Measurements from ENCODE around the gene PACRGL. TPM values are rescaled to one million over a fixed set of nuclear protein-coding genes. Genes with fewer than 3 reads are reported as not detected.

Gene PACRGL
- total RNA-seq, 2 donors from 2014 or later, result 31.7 to 35.0 TPM

DNA sequence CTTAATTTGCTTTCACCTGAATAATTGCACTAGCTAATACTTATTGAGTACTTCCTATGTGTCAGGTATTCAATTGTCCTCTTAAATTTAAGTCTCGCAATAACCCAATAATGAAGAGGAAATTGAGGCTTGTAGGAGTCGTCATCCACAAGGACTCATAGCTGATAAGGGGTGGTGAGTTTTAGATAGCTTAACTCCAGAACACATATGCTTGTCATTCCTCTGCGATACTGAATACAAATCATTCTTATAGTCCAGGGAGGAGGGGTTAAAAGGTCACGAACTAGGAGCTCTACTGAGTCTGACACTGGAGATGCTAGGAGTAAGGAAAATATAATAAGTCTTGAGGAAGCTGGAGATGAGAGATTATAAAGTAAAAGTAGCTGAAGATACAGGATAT is 1.4 kb upstream of the PACRGL start:
- peaks cover 3% of the 10 kb centered on the region for H3K4me1 ChIP-seq (replicated peaks)
- intact Hi-C loops (cut with DNase I), result no loop called here
- no peak for DNase-seq (ENCODE audit: low spot score)
- H3K4me3 ChIP-seq, result no peak overlapping the region
- H3K27me3 ChIP-seq (replicated peaks; ENCODE audit: insufficient read depth), result no peaks in the 10 kb centered on the region
- WGBS, result 79% methylated on average over 4 of the region's 4 CpGs
- no peaks in the 10 kb centered on the region for H3K9me3 ChIP-seq
- no peaks in the 10 kb centered on the region for H3K36me3 ChIP-seq
- no peak for TF ChIP-seq POLR2A (IDR thresholded peaks at IDR 0.05)
- no peak overlapping the region for H3K27ac ChIP-seq

- intact Hi-C loops (cut with DNase I), result no loop called here
- Histone ChIP-seq H3K27ac (no peak overlapping the region), H3K4me1 (replicated peaks) (no peaks in the 10 kb centered on the region), H3K27me3 (replicated peaks; ENCODE audit: insufficient read depth) (no peaks in the 10 kb centered on the region), H3K36me3 (no peaks in the 10 kb centered on the region), H3K4me3 (no peak overlapping the region), H3K9me3 (no peaks in the 10 kb centered on the region)
- no peak for DNase-seq (ENCODE audit: low spot score)
- 89% methylated on average over 2 of the region's 2 CpGs for WGBS
- TF ChIP-seq POLR2A (IDR thresholded peaks at IDR 0.05), result no peak
- TF ChIP-seq POLR2AphosphoS5 (IDR thresholded peaks at IDR 0.05), result no peak
- TF ChIP-seq, protein P1, sequence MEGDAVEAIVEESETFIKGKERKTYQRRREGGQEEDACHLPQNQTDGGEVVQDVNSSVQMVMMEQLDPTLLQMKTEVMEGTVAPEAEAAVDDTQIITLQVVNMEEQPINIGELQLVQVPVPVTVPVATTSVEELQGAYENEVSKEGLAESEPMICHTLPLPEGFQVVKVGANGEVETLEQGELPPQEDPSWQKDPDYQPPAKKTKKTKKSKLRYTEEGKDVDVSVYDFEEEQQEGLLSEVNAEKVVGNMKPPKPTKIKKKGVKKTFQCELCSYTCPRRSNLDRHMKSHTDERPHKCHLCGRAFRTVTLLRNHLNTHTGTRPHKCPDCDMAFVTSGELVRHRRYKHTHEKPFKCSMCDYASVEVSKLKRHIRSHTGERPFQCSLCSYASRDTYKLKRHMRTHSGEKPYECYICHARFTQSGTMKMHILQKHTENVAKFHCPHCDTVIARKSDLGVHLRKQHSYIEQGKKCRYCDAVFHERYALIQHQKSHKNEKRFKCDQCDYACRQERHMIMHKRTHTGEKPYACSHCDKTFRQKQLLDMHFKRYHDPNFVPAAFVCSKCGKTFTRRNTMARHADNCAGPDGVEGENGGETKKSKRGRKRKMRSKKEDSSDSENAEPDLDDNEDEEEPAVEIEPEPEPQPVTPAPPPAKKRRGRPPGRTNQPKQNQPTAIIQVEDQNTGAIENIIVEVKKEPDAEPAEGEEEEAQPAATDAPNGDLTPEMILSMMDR (IDR thresholded peaks at IDR 0.05), result no peak
Measured at GRCh38 chr4:20711335-20711734, 11.1 kb downstream of the PACRGL start.

DNA sequence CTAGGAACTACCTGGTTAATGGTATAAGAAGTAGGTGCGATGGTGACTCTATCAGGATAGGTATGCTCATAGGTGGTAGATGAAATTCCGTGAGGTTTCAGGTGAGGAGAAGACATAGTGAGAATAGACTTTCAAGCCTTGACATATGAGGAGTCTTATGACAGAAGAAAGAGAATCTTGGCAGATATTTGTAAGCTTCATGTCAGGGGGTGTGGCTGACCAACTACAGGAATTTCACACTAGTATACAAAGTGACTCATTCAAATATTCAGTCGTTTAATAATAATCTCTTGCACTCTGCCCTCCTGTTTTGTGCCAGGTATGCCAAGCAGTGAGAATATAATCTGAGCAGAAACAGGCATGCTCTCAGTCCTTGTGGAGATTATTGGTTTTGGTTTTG is 22.8 kb downstream of the PACRGL start:
- Histone ChIP-seq H3K9me3 (no peaks in the 10 kb centered on the region), H3K4me3 (no peak overlapping the region), H3K27ac (no peak overlapping the region), H3K4me1 (replicated peaks) (no peaks in the 10 kb centered on the region), H3K36me3 (peaks cover 0 to 19% of the 10 kb centered on the region in 2 donors), H3K27me3 (replicated peaks; ENCODE audit: insufficient read depth) (no peaks in the 10 kb centered on the region)
- DNase-seq (ENCODE audit: low spot score), result no peak
- intact Hi-C loops (cut with DNase I), result no loop called here
- TF ChIP-seq POLR2A (IDR thresholded peaks at IDR 0.05) (no peak), POLR2AphosphoS5 (IDR thresholded peaks at IDR 0.05) (no peak)
- TF ChIP-seq, protein P1 (IDR thresholded peaks at IDR 0.05), result no peak
- 64% methylated on average over 3 of the region's 3 CpGs for WGBS

GRCh38 chr4:20723463-20723862 is 23.2 kb downstream of the PACRGL start:
- DNase-seq (ENCODE audit: low spot score), result no peak
- H3K4me1 ChIP-seq (replicated peaks), result no peaks in the 10 kb centered on the region
- no peak overlapping the region for H3K27ac ChIP-seq
- H3K36me3 ChIP-seq, result peaks cover 0 to 19% of the 10 kb centered on the region in 2 donors
- 84% methylated on average over 3 of the region's 3 CpGs for WGBS
- H3K9me3 ChIP-seq, result no peaks in the 10 kb centered on the region
- no peaks in the 10 kb centered on the region for H3K27me3 ChIP-seq (replicated peaks; ENCODE audit: insufficient read depth)
- no peak overlapping the region for H3K4me3 ChIP-seq
- TF ChIP-seq, protein P1 (IDR thresholded peaks at IDR 0.05), result no peak
- TF ChIP-seq POLR2A (IDR thresholded peaks at IDR 0.05) (no peak), POLR2AphosphoS5 (IDR thresholded peaks at IDR 0.05) (no peak)
- intact Hi-C loops (cut with DNase I), result no loop called here

GRCh38 chr4:20724915-20725314 is 24.7 kb downstream of the PACRGL start:
- Histone ChIP-seq H3K27me3 (replicated peaks; ENCODE audit: insufficient read depth) (no peaks in the 10 kb centered on the region), H3K4me3 (no peak overlapping the region), H3K36me3 (peaks cover 0 to 19% of the 10 kb centered on the region in 2 donors), H3K4me1 (replicated peaks) (no peaks in the 10 kb centered on the region), H3K27ac (no peak overlapping the region), H3K9me3 (no peaks in the 10 kb centered on the region)
- TF ChIP-seq POLR2A (IDR thresholded peaks at IDR 0.05) (no peak), POLR2AphosphoS5 (IDR thresholded peaks at IDR 0.05) (no peak)
- TF ChIP-seq, protein P1 (IDR thresholded peaks at IDR 0.05), result no peak
- no peak for DNase-seq (ENCODE audit: low spot score)
- WGBS, result 62% methylated on average over 6 of the region's 6 CpGs
- intact Hi-C loops (cut with DNase I), result no loop called here
